Stimulated activated CD4-positive, alpha-beta T cell treated with anti-CD3 and anti-CD28 coated beads, Interleukin-2, amount 100 ng/mL, for 24 hours (primary cell): ENCODE measurements around the gene IP6K3.

Source experiments
- DNase-seq, 2 donors: peaks; one replicate each; pipeline ENCODE4 v3.0.0-alpha.2; 2020

The IP6K3 gene

GRCh38 chr6:33686225-33686924 lies 60.3 kb downstream of the IP6K3 start:
- no peak for DNase-seq

GRCh38 chr6:33685411-33686224 lies 61.1 kb downstream of the IP6K3 start:
- no peak for DNase-seq

GRCh38 chr6:33684983-33685382 lies 61.7 kb downstream of the IP6K3 start:
- DNase-seq, result no peak

- no peak for DNase-seq
These were observed 62.2 kb downstream of the IP6K3 start for GRCh38 chr6:33684428-33684896.

- no peak for DNase-seq
These were observed 62.9 kb downstream of the IP6K3 start for GRCh38 chr6:33683576-33684427.

- DNase-seq, result peak; percentile 44 to 58
These were observed 63.6 kb downstream of the IP6K3 start for GRCh38 chr6:33683051-33683571.

GRCh38 chr6:33682341-33682740 lies 64.4 kb downstream of the IP6K3 start:
- DNase-seq, result no peak

GRCh38 chr6:33679761-33680160 lies 66.9 kb downstream of the IP6K3 start:
- DNase-seq, result no peak

GRCh38 chr6:33678932-33679490 lies 67.7 kb downstream of the IP6K3 start:
- DNase-seq, result no peak

GRCh38 chr6:33678233-33678931 lies 68.3 kb downstream of the IP6K3 start:
- DNase-seq, result no peak

- no peak for DNase-seq
These were observed 69.0 kb downstream of the IP6K3 start for GRCh38 chr6:33677689-33678088.

- no peak for DNase-seq
These were observed 69.5 kb downstream of the IP6K3 start for GRCh38 chr6:33677143-33677660.

- DNase-seq, result no peak
These were observed 70.1 kb downstream of the IP6K3 start for GRCh38 chr6:33676416-33677142.

GRCh38 chr6:33675968-33676367 lies 70.7 kb downstream of the IP6K3 start:
- DNase-seq, result no peak

- no peak for DNase-seq
These were observed 72.9 kb downstream of the IP6K3 start for GRCh38 chr6:33673851-33674250.

GRCh38 chr6:33672808-33673207 lies 73.9 kb downstream of the IP6K3 start:
- no peak for DNase-seq

GRCh38 chr6:33671744-33672072 lies 75.0 kb downstream of the IP6K3 start:
- DNase-seq, result no peak
